DMS153 treated with DMSO at 0.1 percent for 48 hours (cell line): ENCODE measurements around the gene BABAM2.
"Not testable (repeated sequence)": the region's sequence is repeated elsewhere in the genome, so short reads cannot be mapped to it uniquely, and the experiment has no call there.

ENCODE experiments used
- DNase-seq: peaks from one replicate; lab custom pipeline; 2025; ENCODE audit not compliant: unreplicated experiment; lab: John Stamatoyannopoulos, UW

Gene BABAM2

GRCh38 chr2:28018474-28018873 lies 127.9 kb downstream of the BABAM2 start:
- DNase-seq = not testable (repeated sequence)

- not testable (repeated sequence) for DNase-seq
Measured at GRCh38 chr2:28019521-28019920, 129.0 kb downstream of the BABAM2 start.

GRCh38 chr2:28021898-28022297 lies 131.4 kb downstream of the BABAM2 start:
- no peak for DNase-seq

- no peak for DNase-seq
Measured at GRCh38 chr2:28025123-28025522, 134.6 kb downstream of the BABAM2 start.

- DNase-seq = not testable (repeated sequence)
Measured at GRCh38 chr2:28026230-28026629, 135.7 kb downstream of the BABAM2 start.

- no peak for DNase-seq
Measured at GRCh38 chr2:28028025-28028424, 137.5 kb downstream of the BABAM2 start.

GRCh38 chr2:28030600-28030999 lies 140.1 kb downstream of the BABAM2 start:
- no peak for DNase-seq

- no peak for DNase-seq
Measured at GRCh38 chr2:28032816-28033215, 142.3 kb downstream of the BABAM2 start.

- DNase-seq = no peak
Measured at GRCh38 chr2:28034696-28035095, 144.2 kb downstream of the BABAM2 start.

GRCh38 chr2:28035163-28035690 lies 144.7 kb downstream of the BABAM2 start:
- DNase-seq = no peak

- no peak for DNase-seq
Measured at GRCh38 chr2:28035816-28036215, 145.3 kb downstream of the BABAM2 start.

GRCh38 chr2:28036307-28036706 lies 145.8 kb downstream of the BABAM2 start:
- no peak for DNase-seq

GRCh38 chr2:28038722-28039121 lies 148.2 kb downstream of the BABAM2 start:
- no peak for DNase-seq

GRCh38 chr2:28045676-28046351 lies 155.3 kb downstream of the BABAM2 start:
- DNase-seq = no peak

- no peak for DNase-seq
Measured at GRCh38 chr2:28046921-28047320, 156.4 kb downstream of the BABAM2 start.

- no peak for DNase-seq
Measured at GRCh38 chr2:28047681-28048080, 157.2 kb downstream of the BABAM2 start.

GRCh38 chr2:28048341-28048740 lies 157.8 kb downstream of the BABAM2 start:
- no peak for DNase-seq

GRCh38 chr2:28049416-28049815 lies 158.9 kb downstream of the BABAM2 start:
- DNase-seq = no peak

GRCh38 chr2:28049899-28050298 lies 159.4 kb downstream of the BABAM2 start:
- no peak for DNase-seq

GRCh38 chr2:28052691-28053090 lies 162.2 kb downstream of the BABAM2 start:
- DNase-seq = no peak

GRCh38 chr2:28053597-28053996 lies 163.1 kb downstream of the BABAM2 start:
- DNase-seq = no peak

- DNase-seq = no peak
Measured at GRCh38 chr2:28054916-28055315, 164.4 kb downstream of the BABAM2 start.
